Cardiac fibroblast (primary cell): Measurements from ENCODE around the gene CFAP410.
"Not testable (repeated sequence)": the region's sequence is repeated elsewhere in the genome, so short reads cannot be mapped to it uniquely, and the experiment has no call there.

Source experiments
- DNase-seq, 2 donors: peaks; one replicate each; pipeline versions ENCODE4 v3.0.0 to v3.0.0-alpha.2; 2010; ENCODE audit warnings: low read depth in 2 of 2
- H3K4me3 ChIP-seq, 2 donors: replicated peaks in 1 of 2; 1 replicate in 1 of 2; 2 replicates in 1 of 2; pipeline ENCODE4 v1.5.1; 2011; ENCODE audit warnings: low read depth in 2 of 2, low read length in 2 of 2, mild to moderate bottlenecking in 2 of 2, moderate library complexity in 1 of 2
- TF ChIP-seq, protein P1 (sequence below): IDR thresholded peaks from one replicate; pipeline ENCODE4 v1.5.1; 2011; ENCODE audit warnings: low read depth, mild to moderate bottlenecking, low read length, inconsistent platforms

Gene CFAP410

DNA sequence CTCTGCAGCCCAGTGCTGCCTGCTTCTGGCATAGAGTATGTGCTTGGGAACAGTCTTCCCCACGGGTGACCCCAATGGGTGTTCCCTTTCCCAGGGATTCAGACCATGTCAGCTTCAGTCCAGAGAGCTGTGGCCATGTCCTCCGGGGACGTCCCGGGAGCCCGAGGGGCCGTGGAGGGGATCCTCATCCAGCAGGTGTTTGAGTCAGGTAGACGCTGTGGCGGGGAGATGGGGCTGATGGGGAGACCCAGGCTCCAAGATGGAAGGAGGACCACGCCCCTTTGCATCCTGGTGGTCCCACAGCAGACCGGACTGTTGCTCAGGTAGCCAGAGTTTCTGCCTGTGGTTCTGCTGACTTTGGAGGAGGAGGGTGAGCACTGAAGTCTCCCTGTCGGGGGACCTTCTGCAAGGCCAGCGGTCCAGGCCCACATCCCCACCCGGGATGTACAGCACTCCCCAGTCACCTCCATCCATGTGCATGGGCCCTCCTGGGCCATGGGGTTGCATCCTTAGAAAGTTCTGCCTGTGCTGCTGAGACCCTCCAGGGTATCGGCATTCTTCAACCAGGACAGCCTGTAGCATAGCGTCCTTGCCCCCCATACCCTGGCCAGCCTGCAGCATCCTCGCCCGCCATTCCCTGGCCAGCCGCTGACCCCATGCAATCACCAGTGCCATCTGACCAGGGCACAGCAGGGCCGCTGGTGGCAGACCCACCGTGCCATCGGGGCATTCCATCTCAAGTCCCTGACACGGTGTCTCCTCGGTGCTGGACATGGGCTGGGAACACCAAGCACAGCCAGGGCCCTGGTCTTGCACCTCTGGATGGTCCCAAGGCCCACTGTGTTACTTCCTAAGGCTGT, 50.7 kb downstream of the CFAP410 start:
- no peak overlapping the region for H3K4me3 ChIP-seq
- no peak for DNase-seq
- TF ChIP-seq, protein P1, sequence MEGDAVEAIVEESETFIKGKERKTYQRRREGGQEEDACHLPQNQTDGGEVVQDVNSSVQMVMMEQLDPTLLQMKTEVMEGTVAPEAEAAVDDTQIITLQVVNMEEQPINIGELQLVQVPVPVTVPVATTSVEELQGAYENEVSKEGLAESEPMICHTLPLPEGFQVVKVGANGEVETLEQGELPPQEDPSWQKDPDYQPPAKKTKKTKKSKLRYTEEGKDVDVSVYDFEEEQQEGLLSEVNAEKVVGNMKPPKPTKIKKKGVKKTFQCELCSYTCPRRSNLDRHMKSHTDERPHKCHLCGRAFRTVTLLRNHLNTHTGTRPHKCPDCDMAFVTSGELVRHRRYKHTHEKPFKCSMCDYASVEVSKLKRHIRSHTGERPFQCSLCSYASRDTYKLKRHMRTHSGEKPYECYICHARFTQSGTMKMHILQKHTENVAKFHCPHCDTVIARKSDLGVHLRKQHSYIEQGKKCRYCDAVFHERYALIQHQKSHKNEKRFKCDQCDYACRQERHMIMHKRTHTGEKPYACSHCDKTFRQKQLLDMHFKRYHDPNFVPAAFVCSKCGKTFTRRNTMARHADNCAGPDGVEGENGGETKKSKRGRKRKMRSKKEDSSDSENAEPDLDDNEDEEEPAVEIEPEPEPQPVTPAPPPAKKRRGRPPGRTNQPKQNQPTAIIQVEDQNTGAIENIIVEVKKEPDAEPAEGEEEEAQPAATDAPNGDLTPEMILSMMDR, result no peak

DNA sequence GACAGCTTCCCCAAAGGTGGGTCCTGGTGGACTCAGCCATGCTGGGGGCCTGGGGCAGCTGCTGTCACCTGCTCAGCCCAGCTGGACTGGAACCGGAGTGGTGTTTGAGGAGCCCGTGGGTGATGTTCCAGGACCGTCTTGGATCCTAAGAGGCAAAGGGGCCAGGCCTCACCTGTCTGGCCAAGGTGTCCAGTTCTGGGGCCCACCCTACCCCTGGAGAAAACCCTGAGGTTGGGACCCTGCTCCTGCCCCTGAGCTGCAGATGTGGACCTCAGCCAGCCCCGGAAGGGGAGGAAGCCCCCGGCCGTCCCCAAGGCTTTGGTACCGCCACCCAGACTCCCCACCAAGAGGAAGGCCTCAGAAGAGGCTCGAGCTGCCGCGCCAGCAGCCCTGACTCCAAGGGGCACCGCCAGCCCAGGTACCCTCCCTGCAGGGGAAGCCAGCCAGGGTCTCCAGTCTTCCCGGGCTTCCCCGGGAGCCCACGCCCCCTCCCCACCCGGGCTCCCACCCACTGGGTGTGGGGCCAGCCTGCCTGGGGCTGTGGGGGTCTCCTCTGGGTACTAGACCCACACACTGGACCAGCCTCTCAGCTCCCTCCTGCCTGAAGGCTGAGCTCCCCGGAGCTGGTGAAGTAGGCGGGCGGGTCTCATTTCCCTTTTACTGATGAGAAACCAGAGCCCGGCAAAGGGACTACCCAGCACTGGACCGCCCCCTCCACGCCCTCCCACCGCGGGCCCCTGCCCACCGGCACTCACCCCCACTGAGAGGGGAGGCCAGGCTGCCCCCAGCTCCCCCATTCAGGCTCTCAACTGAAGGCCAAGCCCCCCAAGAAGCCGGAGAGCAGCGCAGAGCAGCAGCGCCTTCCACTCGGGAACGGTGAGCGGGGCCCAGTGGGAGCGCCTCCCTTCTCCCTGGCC, 52.2 kb downstream of the CFAP410 start:
- TF ChIP-seq, protein P1, result no peak
- no peak for DNase-seq
- no peak overlapping the region for H3K4me3 ChIP-seq

DNA sequence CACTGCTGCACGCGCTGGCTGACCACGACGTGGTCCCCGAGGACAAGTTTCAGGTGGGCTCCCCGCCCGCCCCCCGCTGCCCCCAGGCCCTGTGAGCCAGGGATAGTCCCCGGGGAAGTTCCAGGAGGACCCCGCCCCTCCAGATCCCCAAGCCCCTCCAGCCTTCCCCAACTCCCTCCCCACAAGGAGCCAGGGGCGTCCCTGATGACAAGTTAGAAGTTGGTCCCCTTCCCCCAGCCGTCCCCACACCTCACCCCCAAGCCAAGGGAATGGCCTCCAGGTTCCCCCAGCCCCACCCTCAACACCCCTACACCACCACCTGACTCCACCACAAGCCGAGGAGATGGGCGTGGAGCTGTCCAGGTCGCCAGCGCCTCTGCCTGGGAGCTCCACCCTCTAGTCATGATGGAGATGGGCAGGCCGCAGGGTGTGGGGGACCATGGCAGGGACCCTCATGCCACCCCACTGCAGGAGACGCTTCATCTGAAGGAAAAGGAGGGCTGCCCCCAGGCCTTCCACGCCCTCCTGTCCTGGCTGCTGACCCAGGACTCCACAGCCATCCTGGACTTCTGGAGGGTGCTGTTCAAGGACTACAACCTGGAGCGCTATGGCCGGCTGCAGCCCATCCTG, 53.0 kb downstream of the CFAP410 start:
- no peak for DNase-seq
- H3K4me3 ChIP-seq, result no peak overlapping the region
- TF ChIP-seq, protein P1, result no peak

DNA sequence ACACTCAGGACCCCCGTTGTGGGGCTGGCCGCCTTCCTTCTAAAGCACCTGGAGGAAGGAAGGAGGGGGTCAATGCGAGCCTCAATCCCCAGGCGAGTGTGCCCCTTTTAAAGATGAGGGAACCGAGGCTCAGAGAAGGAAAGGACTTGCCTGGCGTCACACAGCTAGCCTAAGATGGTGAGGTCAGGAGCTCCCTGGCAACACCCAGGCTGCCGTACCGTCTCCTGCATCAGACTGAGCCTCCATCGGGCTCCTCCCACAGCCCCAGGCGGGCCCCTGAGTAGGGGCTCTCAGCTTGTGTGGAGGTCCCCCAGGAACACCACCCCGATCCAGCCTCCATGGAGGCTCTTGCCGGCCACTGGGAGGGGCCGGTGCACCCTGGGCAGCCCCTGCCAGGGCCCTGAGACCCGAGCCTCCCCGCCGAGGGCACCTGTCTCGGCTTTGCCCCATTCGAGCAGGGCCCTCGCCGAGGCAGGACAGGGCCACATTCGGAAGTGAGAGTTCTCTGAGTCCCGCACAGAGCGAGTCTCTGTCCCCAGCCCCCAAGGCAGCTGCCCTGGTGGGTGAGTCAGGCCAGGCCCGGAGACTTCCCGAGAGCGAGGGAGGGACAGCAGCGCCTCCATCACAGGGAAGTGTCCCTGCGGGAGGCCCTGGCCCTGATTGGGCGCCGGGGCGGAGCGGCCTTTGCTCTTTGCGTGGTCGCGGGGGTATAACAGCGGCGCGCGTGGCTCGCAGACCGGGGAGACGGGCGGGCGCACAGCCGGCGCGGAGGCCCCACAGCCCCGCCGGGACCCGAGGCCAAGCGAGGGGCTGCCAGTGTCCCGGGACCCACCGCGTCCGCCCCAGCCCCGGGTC, 53.8 kb downstream of the CFAP410 start, which contains the start of gene AIRE:
TSS of gene AIRE (plus strand) at position 739 of the 855 bp plus-strand sequence. CDS start 131 bp downstream, outside the sequence.
- DNase-seq, result no peak
- TF ChIP-seq, protein P1, result no peak
- H3K4me3 ChIP-seq, result peak within 1 kb of the TSS in 1 of 2 donors; percentile 11

DNA sequence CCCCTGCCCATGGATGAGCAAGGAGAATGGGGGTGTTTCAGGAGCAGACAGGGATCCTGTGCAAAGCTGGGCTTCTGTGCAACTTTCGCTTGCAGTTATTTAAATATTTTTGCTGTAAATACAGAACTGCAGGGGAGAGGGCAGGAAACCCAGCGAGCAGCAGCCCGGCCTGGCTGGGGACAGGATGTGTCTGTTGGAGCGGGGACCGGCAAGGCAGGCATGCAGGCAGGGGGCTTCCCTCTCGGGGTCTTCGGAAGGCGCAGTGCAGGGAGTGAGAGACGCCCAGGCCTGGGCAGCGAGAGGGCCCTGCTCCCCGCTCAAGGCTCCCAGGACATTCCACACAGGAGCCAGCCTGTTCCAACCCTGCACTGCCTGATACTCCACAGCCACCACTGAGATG, 55.2 kb downstream of the CFAP410 start:
- DNase-seq, result no peak
- H3K4me3 ChIP-seq, result no peak overlapping the region
- TF ChIP-seq, protein P1, result no peak

DNA sequence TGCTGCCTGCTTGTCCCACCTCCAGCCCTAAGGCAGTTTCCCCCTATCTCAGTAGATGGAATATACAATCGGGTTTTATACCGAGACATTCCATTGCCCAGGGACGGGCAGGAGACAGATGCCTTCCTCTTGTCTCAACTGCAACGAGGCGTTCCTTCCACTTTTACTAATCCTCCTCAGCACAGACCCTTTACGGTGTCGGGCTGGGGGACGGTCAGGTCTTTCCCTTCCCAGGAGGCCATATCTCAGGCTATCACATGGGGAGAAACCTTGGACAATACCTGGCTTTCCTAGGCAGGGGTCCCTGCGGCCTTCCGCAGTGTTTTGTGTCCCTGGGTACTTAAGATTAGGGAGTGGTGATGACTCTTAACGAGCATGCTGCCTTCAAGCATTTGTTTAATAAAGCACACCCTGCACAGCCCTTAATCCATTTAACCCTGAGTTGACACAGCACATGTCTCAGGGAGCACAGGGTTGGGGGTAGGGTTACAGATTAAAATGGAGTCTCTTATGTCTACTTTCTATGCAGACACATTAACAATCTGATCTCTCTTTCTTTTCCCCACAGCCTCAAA, 55.9 kb downstream of the CFAP410 start:
- not testable (repeated sequence) for DNase-seq, H3K4me3 ChIP-seq
